SH-SY5Y (cell line): Measurements from ENCODE around the gene MYZAP.

Experiments
- GATA2 ChIP-seq: IDR thresholded peaks from 2 replicates; pipeline ENCODE4 v1.6.1; 2011; ENCODE audit warnings: mild to moderate bottlenecking, low read depth, low read length
- GATA3 ChIP-seq: IDR thresholded peaks from 2 replicates; pipeline ENCODE4 v1.6.1; 2011; ENCODE audit warnings: low read depth, mild to moderate bottlenecking, low read length, moderate library complexity

GRCh38 chr15:57583720-57584119 is 8.0 kb upstream of the MYZAP start:
- TF ChIP-seq GATA2 = no peak
- TF ChIP-seq GATA3 = no peak
